ENCODE measurements around the gene LAMP1. TPM values are rescaled to one million over a fixed set of nuclear protein-coding genes. Genes with fewer than 3 reads are reported as not detected.
"Not testable (repeated sequence)": the region's sequence is repeated elsewhere in the genome, so short reads cannot be mapped to it uniquely, and the experiment has no call there.

Gene LAMP1, protein sequence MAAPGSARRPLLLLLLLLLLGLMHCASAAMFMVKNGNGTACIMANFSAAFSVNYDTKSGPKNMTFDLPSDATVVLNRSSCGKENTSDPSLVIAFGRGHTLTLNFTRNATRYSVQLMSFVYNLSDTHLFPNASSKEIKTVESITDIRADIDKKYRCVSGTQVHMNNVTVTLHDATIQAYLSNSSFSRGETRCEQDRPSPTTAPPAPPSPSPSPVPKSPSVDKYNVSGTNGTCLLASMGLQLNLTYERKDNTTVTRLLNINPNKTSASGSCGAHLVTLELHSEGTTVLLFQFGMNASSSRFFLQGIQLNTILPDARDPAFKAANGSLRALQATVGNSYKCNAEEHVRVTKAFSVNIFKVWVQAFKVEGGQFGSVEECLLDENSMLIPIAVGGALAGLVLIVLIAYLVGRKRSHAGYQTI
- total RNA-seq (100 to 1,000 TPM in 6 of 7 donors, 10 to 100 TPM in 1; 51.7 to 167 (median 144) TPM), polyA plus RNA-seq (100 to 1,000 TPM; 110 to 212 TPM)
- long read RNA-seq, donor 1, transcript LAMP1-201 (9 exons, 2,699 nt) = major isoform, 6 of 8 reads
- long read RNA-seq, donor 1, partial matches to known transcripts = 0 of 8 reads
- long read RNA-seq, donor 1, other reads (novel, unspliced or antisense) = 2 of 8 reads
- long read RNA-seq, donor 2, transcript LAMP1-201 (9 exons, 2,699 nt) = major isoform, 96 of 131 reads
- long read RNA-seq, donor 2, partial matches to known transcripts = 35 of 131 reads
- long read RNA-seq, donor 2, other reads (novel, unspliced or antisense) = 0 of 131 reads
- long read RNA-seq, donor 3, transcript LAMP1-201 (9 exons, 2,699 nt) = major isoform, 184 of 234 reads
- long read RNA-seq, donor 3, partial matches to known transcripts = 36 of 234 reads
- long read RNA-seq, donor 3, other reads (novel, unspliced or antisense) = 14 of 234 reads

DNA sequence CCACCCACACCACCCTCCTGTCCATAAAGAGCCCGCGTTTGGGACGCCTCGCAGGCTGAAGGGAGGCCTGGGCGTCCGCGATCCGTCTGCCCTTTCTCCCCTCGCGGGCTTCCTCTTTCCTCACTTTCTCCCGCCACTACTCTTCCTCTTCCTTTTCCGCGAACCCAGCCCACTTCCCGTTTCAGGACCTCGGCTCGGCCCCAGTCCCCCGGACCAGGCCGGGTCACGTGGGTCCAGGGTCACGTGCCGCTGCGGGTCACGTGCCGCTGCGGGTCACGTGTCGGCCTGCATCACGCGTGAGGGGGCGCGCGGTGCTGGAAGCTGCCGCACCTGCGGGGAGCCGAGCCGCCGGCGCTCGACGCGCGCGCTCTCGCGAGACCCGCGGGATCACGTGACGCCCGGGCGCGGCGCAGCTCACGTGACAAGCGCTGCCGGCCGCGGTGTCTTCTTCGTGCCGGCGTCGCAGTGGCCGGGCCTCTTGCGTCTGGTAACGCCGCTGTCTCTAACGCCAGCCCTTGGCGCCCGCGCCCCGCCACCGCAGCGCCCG, at the start of gene LAMP1:
LAMP1 (plus strand) TSS at position 417 of the 547 bp plus-strand sequence. CDS start 196 bp downstream, outside the sequence.
- intact Hi-C loops (cut with DNase I) = loop anchor here in 1 of 4 donors (2.0 kb wide), 1 partner anchor 68 kb away; the partner anchor contains the start of gene GRTP1
- DNase-seq = peak; percentile 98 to 100 (median 100)
- H3K27me3 ChIP-seq = no peaks in the 10 kb centered on the region
- peak within 1 kb of the TSS; percentile 95 for H3K4me3 ChIP-seq
- WGBS, 3 donors = 0% methylated on average over 49 to 74 of the region's 74 CpGs
- H3K4me1 ChIP-seq (ENCODE audit: insufficient read depth) = peaks cover 6% of the 10 kb centered on the region
- H3K9me3 ChIP-seq = no peaks in the 10 kb centered on the region
- H3K27ac ChIP-seq = peak within 1 kb of the TSS; percentile 71 to 85
- TF ChIP-seq EP300 (IDR thresholded peaks at IDR 0.05) (peak; percentile 88), POLR2A (IDR thresholded peaks at IDR 0.05) (peak; percentile 57)
- TF ChIP-seq, protein P1, sequence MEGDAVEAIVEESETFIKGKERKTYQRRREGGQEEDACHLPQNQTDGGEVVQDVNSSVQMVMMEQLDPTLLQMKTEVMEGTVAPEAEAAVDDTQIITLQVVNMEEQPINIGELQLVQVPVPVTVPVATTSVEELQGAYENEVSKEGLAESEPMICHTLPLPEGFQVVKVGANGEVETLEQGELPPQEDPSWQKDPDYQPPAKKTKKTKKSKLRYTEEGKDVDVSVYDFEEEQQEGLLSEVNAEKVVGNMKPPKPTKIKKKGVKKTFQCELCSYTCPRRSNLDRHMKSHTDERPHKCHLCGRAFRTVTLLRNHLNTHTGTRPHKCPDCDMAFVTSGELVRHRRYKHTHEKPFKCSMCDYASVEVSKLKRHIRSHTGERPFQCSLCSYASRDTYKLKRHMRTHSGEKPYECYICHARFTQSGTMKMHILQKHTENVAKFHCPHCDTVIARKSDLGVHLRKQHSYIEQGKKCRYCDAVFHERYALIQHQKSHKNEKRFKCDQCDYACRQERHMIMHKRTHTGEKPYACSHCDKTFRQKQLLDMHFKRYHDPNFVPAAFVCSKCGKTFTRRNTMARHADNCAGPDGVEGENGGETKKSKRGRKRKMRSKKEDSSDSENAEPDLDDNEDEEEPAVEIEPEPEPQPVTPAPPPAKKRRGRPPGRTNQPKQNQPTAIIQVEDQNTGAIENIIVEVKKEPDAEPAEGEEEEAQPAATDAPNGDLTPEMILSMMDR (IDR thresholded peaks at IDR 0.05) = peak in 2 of 3 donors; percentile 19 to 52
- H3K36me3 ChIP-seq = no peaks in the 10 kb centered on the region

DNA sequence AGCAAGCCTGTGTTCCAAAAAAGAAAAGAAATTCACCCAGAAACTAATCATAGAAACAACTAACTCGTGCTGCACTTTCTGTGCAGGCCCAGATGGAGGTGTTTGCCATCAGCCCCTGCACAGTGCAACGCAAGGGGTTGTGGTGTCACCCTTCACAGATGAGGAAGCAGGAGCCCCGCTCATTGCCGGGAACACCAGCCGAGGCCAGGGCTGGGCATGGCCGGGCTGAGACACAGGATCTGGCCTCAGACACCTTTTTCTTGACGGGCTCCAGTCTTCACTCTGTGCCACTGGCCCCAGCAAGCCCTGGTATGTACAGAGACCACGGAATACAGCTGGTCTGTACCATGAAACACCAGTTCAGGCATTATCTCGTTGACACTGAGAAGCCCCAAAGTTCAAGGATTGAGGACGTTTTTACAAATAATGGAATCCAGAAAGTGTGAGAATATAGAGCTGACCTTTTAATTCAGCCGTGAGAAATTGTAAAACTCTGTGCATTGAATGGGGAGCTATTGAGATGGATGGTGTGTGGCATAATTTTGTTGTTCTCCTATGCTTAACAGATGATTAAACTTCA, 44.4 kb upstream of the LAMP1 start:
- H3K36me3 ChIP-seq = no peaks in the 10 kb centered on the region
- H3K27me3 ChIP-seq = no peaks in the 10 kb centered on the region
- intact Hi-C loops (cut with DNase I) = no loop called here
- H3K27ac ChIP-seq = no peak overlapping the region
- no peak for DNase-seq
- no peaks in the 10 kb centered on the region for H3K9me3 ChIP-seq
- TF ChIP-seq, protein P1 (IDR thresholded peaks at IDR 0.05) = no peak
- no peak for TF ChIP-seq EP300 (IDR thresholded peaks at IDR 0.05)
- no peak for TF ChIP-seq POLR2A (IDR thresholded peaks at IDR 0.05)
- H3K4me1 ChIP-seq (ENCODE audit: insufficient read depth) = no peaks in the 10 kb centered on the region
- no peak overlapping the region for H3K4me3 ChIP-seq
- 76 to 84% (median 76%) methylated on average over 11 of the region's 11 CpGs for WGBS, 3 donors

DNA sequence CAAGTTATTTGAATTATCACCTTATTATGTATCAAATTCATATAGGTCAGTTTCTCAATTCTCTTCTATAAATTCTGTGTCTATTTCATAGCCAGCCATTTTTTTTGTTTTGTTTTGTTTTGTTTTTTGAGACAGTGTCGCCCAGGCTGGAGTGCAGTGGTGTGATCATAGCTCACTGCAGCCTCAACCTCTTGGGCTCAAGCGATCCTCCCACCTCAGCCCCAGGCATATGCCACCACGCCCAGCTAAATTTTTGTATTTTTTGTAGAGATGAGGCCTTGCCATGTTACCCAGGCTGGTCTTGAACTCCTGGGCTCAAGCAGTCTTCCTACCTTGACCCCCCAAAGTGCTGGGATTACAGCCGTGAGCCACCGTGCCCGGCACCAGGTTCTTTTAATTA, 39.1 kb upstream of the LAMP1 start:
- not testable (repeated sequence) for H3K9me3 ChIP-seq
- WGBS, 3 donors = 97 to 98% (median 97%) methylated on average over 6 of the region's 6 CpGs

DNA sequence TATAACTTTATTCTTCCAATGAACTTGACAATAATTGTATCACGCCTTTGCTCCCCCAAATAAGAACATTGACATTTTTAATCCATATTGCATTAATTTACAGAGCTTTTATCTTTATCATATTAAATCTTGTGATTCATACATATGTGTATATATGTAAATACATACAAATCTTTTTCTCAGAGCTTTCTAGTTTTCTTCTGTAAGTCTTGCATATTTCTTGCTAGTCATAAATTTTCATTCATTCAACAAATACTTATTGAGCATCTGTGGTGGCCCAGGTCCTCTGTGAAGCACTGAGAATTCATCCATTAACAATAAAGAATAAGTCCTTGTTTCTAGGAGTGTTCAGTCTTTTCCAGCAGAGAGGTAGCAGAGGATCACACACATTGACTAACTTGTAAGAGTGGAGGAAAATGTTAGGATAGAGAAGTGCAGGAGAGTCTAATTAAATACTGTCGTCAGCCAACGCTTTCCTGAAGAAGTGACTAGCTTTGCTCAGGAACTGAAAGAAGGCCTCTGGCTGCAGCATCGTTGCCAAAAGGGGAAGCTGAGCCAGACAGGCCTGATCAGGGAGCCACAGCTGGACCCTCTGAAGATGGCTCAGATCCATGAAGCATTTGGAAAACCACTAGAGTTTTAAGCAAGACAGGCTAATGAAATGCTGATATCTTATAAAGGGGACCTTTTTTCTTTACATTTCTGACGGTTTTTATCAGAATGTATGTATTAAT, 38.6 kb upstream of the LAMP1 start:
- Histone ChIP-seq H3K9me3 (no peaks in the 10 kb centered on the region), H3K27ac (no peak overlapping the region), H3K4me3 (no peak overlapping the region), H3K4me1 (ENCODE audit: insufficient read depth) (no peaks in the 10 kb centered on the region), H3K27me3 (no peaks in the 10 kb centered on the region), H3K36me3 (no peaks in the 10 kb centered on the region)
- no peak for DNase-seq
- WGBS, 3 donors = 92 to 95% (median 94%) methylated on average over 5 of the region's 5 CpGs
- TF ChIP-seq POLR2A (IDR thresholded peaks at IDR 0.05) = no peak
- TF ChIP-seq, protein P1 (IDR thresholded peaks at IDR 0.05) = no peak
- no peak for TF ChIP-seq EP300 (IDR thresholded peaks at IDR 0.05)
- intact Hi-C loops (cut with DNase I) = no loop called here

More for the DNA sequence above, 39.1 kb upstream of the LAMP1 start:
- H3K4me3 ChIP-seq; H3K36me3 ChIP-seq; H3K4me1 ChIP-seq (ENCODE audit: insufficient read depth); intact Hi-C loops (cut with DNase I); H3K27me3 ChIP-seq; H3K27ac ChIP-seq; DNase-seq: not testable (repeated sequence)

All from ovary (tissue), 10 donors.